BJ (cell line): Measurements from ENCODE around the gene TNFAIP1. TPM values are rescaled to one million over a fixed set of nuclear protein-coding genes. Genes with fewer than 3 reads are reported as not detected.
A peak's percentile ranks its signal among the peaks of the same experiment; 100 is the strongest.

Source experiments
- CTCF ChIA-PET: fragments of 350-600 bp; formaldehyde crosslinking; extraction: SDS; loops from one replicate; lab custom pipeline; 2021; ENCODE audit warnings: antibody characterized with exemption, inconsistent platforms; lab: Yijun Ruan, JAX
- POLR2A ChIA-PET: fragments of 300-600 bp; sonication (Branson Sonifier 250); formaldehyde crosslinking; extraction: SDS; loops from one replicate; lab custom pipeline; 2021; ENCODE audit warnings: antibody characterized with exemption; lab: Charles Lee
- DNase-seq: peaks from one replicate; pipeline ENCODE4 v3.0.0-alpha.2; 2011; ENCODE audit warnings: low read depth
- H3K27me3 ChIP-seq: 2 replicates; pipeline ENCODE4 v1.6.0; 2011; ENCODE audit warnings: low read length; ENCODE audit not compliant: control insufficient read depth, insufficient read depth
- H3K36me3 ChIP-seq: 2 replicates; pipeline ENCODE4 v1.5.1; 2011; ENCODE audit warnings: low read length; ENCODE audit not compliant: control insufficient read depth, insufficient read depth
- H3K4me3 ChIP-seq: 2 replicates; pipeline ENCODE4 v1.5.1; 2011; ENCODE audit warnings: low read depth, mild to moderate bottlenecking, control low read depth, low read length
- polyA plus RNA-seq: library from polyadenylated mRNA; depleted of rRNA; stranded (reverse); fragments of >200 nt; gene quantifications from 2 replicates; pipeline ENCODE4 v1.2.3, GENCODE V29; 2011
- TF ChIP-seq, protein P1 (sequence below): IDR thresholded peaks from 2 replicates; pipeline ENCODE4 v1.5.1; 2011; ENCODE audit warnings: low read depth, mild to moderate bottlenecking, control low read depth, inconsistent platforms, low read length, moderate library complexity; ENCODE audit not compliant: insufficient read depth

TNFAIP1 gene
- polyA plus RNA-seq, 1 experiment, result 166 TPM

DNA sequence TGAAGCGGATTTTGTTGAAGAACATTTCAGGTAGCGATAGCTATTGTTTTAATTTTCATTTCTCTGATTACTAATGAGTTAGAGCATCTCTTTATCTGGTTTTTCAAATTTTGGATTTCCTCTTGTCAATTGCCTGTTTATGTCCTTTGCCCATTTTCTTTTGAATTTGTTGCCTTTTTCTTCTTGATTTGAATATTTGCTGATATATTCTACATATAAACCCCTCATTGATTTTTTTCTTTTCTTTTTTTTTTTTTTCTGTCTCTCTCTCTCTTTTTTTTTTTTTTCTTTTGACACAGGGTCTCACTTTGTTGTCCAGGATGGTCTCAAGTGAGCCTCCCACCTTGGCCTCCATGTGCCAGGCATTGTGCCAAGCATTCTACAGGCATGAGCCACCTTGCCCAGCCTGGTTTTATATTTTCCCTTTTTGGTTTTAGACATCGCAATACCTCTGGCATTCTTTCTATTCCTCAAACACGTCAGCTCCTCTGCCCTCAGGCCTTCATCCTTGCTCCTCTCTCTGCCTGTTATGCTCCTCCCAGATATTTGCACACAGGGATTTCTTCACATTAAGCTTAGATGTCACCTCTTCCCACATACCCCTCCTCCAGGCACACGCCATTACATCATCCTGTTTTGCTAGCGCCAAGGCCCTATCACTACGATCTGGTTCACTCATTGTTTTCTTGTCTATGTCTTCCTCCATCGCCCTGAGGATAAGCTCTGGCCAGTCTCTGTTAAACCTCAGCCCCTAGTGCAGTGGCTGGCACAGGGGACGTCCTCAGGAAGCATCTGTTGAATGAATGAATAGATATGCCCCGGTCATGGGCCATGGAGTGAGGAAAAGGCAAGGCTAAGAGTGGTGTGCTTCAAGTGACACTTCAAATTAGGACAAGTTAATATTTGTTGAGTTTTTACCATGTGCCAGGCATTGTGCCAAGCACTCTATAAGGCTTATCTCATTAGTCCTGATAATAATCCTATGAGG lies 44.5 kb downstream of the TNFAIP1 start:
- TF ChIP-seq, protein P1, sequence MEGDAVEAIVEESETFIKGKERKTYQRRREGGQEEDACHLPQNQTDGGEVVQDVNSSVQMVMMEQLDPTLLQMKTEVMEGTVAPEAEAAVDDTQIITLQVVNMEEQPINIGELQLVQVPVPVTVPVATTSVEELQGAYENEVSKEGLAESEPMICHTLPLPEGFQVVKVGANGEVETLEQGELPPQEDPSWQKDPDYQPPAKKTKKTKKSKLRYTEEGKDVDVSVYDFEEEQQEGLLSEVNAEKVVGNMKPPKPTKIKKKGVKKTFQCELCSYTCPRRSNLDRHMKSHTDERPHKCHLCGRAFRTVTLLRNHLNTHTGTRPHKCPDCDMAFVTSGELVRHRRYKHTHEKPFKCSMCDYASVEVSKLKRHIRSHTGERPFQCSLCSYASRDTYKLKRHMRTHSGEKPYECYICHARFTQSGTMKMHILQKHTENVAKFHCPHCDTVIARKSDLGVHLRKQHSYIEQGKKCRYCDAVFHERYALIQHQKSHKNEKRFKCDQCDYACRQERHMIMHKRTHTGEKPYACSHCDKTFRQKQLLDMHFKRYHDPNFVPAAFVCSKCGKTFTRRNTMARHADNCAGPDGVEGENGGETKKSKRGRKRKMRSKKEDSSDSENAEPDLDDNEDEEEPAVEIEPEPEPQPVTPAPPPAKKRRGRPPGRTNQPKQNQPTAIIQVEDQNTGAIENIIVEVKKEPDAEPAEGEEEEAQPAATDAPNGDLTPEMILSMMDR, result no peak
- peak; percentile 68 for DNase-seq
- Histone ChIP-seq H3K36me3 (peaks cover 8% of the 10 kb centered on the region), H3K27me3 (no peaks in the 10 kb centered on the region), H3K4me3 (no peak overlapping the region)
- POLR2A ChIA-PET, result no interaction called here
- CTCF ChIA-PET, result no interaction called here

DNA sequence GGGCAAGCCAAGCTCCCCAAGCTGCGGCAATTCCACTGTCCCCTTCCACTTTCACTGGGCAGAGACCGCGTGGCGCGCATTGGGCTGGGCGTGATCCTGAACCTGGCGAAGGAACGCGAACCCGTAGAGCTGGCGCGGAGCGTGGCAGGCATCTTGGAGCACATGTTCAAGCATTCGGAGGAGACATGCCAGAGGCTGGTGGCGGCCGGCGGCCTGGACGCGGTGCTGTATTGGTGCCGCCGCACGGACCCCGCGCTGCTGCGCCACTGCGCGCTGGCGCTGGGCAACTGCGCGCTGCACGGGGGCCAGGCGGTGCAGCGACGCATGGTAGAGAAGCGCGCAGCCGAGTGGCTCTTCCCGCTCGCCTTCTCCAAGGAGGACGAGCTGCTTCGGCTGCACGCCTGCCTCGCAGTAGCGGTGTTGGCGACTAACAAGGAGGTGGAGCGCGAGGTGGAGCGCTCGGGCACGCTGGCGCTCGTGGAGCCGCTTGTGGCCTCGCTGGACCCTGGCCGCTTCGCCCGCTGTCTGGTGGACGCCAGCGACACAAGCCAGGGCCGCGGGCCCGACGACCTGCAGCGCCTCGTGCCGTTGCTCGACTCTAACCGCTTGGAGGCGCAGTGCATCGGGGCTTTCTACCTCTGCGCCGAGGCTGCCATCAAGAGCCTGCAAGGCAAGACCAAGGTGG lies 45.7 kb downstream of the TNFAIP1 start:
- DNase-seq, result no peak
- no peak overlapping the region for H3K4me3 ChIP-seq
- CTCF ChIA-PET, result no interaction called here
- TF ChIP-seq, protein P1, result no peak
- H3K27me3 ChIP-seq, result no peaks in the 10 kb centered on the region
- POLR2A ChIA-PET, result no interaction called here
- H3K36me3 ChIP-seq, result peaks cover 8% of the 10 kb centered on the region

GRCh38 chr17:28384281-28385036 lies 48.9 kb downstream of the TNFAIP1 start:
- Histone ChIP-seq H3K4me3 (no peak overlapping the region), H3K36me3 (peaks cover 9% of the 10 kb centered on the region), H3K27me3 (no peaks in the 10 kb centered on the region)
- CTCF ChIA-PET, result no interaction called here
- DNase-seq, result no peak
- TF ChIP-seq, protein P1, result no peak
- POLR2A ChIA-PET, result interaction anchor here (0.5 kb wide), 1 partner anchor 99 kb away, joined by 3 read pairs; no protein-coding TSS in a partner anchor

GRCh38 chr17:28385037-28385400 lies 49.5 kb downstream of the TNFAIP1 start:
- Histone ChIP-seq H3K36me3 (peaks cover 11% of the 10 kb centered on the region), H3K27me3 (no peaks in the 10 kb centered on the region), H3K4me3 (no peak overlapping the region)
- no peak for DNase-seq
- TF ChIP-seq, protein P1, result no peak
- ChIA-PET CTCF (no interaction called here), POLR2A (no interaction called here)
